CD4-positive, alpha-beta memory T cell (primary cell): ENCODE data around the gene ASB9. TPM values are rescaled to one million over a fixed set of nuclear protein-coding genes. Genes with fewer than 3 reads are reported as not detected.
"Not testable (repeated sequence)": the region's sequence is repeated elsewhere in the genome, so short reads cannot be mapped to it uniquely, and the experiment has no call there.

Experiments
- CTCF ChIA-PET: fragments of 350-600 bp; sonication (Branson Sonifier 250); formaldehyde crosslinking; loops from one replicate; lab custom pipeline; 2021; ENCODE audit warnings: inconsistent platforms; ENCODE audit not compliant: partially characterized antibody; lab: Charles Lee
- POLR2A ChIA-PET: fragments of 350-600 bp; sonication (Branson Sonifier 250); formaldehyde crosslinking; loops from one replicate; lab custom pipeline; 2021; ENCODE audit not compliant: partially characterized antibody; lab: Charles Lee
- DNase-seq, 5 donors: peaks; one replicate each; pipeline versions ENCODE4 v3.0.0 to v3.0.0-alpha.2; 2020 to 2022; ENCODE audit warnings: mixed read lengths in 1 of 5
- H3K27ac ChIP-seq: one replicate; pipeline ENCODE4 v1.7.0; 2013; ENCODE audit warnings: low read depth, low read length
- H3K27me3 ChIP-seq: 2 replicates; pipeline ENCODE4 v1.7.0; 2013; ENCODE audit warnings: mild to moderate bottlenecking, low read length, moderate library complexity; ENCODE audit not compliant: insufficient read depth
- H3K36me3 ChIP-seq: 2 replicates; pipeline ENCODE4 v1.7.0; 2013; ENCODE audit warnings: mild to moderate bottlenecking, low read length, moderate library complexity; ENCODE audit not compliant: insufficient read depth
- H3K4me1 ChIP-seq: 2 replicates; pipeline ENCODE4 v1.7.0; 2013; ENCODE audit warnings: mild to moderate bottlenecking, low read length, moderate library complexity; ENCODE audit not compliant: insufficient read depth
- H3K4me3 ChIP-seq, 2 donors: one replicate each; pipeline ENCODE4 v1.7.0; 2013; ENCODE audit warnings: low read length in 2 of 2, mild to moderate bottlenecking in 1 of 2
- H3K9me3 ChIP-seq, 2 donors: one replicate each; pipeline ENCODE4 v1.7.0; 2013; ENCODE audit warnings: low read length in 2 of 2, control low read depth in 1 of 2; ENCODE audit not compliant: control insufficient read depth in 1 of 2
- H3K27ac Mint-ChIP-seq, 7 donors: one replicate each; pipeline ENCODE4 v1.8.0; 2020 to 2021; ENCODE audit warnings: mixed read lengths in 7 of 7, mild to moderate bottlenecking in 6 of 7, inconsistent platforms in 3 of 7, moderate library complexity in 3 of 7
- H3K27me3 Mint-ChIP-seq, 2 donors: one replicate each; pipeline ENCODE4 v1.8.0; 2020 to 2021; ENCODE audit warnings: mixed read lengths in 2 of 2
- H3K36me3 Mint-ChIP-seq, 2 donors: one replicate each; pipeline ENCODE4 v1.8.0; 2020 to 2021; ENCODE audit warnings: mixed read lengths in 2 of 2, inconsistent platforms in 1 of 2, mild to moderate bottlenecking in 1 of 2
- H3K4me1 Mint-ChIP-seq, 4 donors: one replicate each; pipeline ENCODE4 v1.8.0; 2020 to 2021; ENCODE audit warnings: mixed read lengths in 4 of 4, mild to moderate bottlenecking in 1 of 4
- H3K4me3 Mint-ChIP-seq, 8 donors: one replicate each; pipeline ENCODE4 v1.8.0; 2020 to 2021; ENCODE audit warnings: mixed read lengths in 8 of 8, mild to moderate bottlenecking in 7 of 8, moderate library complexity in 6 of 8, inconsistent platforms in 3 of 8
- H3K9me3 Mint-ChIP-seq, 8 donors: one replicate each; pipeline ENCODE4 v1.8.0; 2020 to 2021; ENCODE audit warnings: mixed read lengths in 8 of 8, mild to moderate bottlenecking in 5 of 8, inconsistent platforms in 3 of 8, moderate library complexity in 1 of 8
- intact Hi-C: fragments of 100-400 bp; cut with micrococcal nuclease; formaldehyde crosslinking; loops from one replicate; pipeline ENCODE4 v1.15.1; 2023
- polyA plus RNA-seq, 2 donors: library from polyadenylated mRNA; unstranded; fragments of 300-500 nt; fragmentation: Illumina TruSeq; gene quantifications; one replicate each; pipeline ENCODE4 v1.2.3, GENCODE V29; 2021
- total RNA-seq, 2 experiments: library from RNA; stranded (reverse); gene quantifications; one replicate each; pipeline ENCODE4 v1.2.3, GENCODE V29; 2021

ASB9 gene
- total and polyA plus RNA-seq, 4 experiments from 2014 or later, result 0.73 TPM; not detected in 3

- POLR2A ChIA-PET, result no interaction called here
- no peak overlapping the region for H3K4me3 Mint-ChIP-seq
- peaks cover 0 to 4% (median 0%) of the 10 kb centered on the region in 8 donors for H3K9me3 Mint-ChIP-seq
- no peak overlapping the region for H3K27ac ChIP-seq
- H3K36me3 Mint-ChIP-seq, result no peaks in the 10 kb centered on the region
- intact Hi-C loops, result no loop called here
- CTCF ChIA-PET, result no interaction called here
- peaks cover 0 to 5% (median 1%) of the 10 kb centered on the region in 4 donors for H3K4me1 Mint-ChIP-seq
- no peak overlapping the region for H3K4me3 ChIP-seq
- H3K27me3 ChIP-seq, result no peaks in the 10 kb centered on the region
- no peaks in the 10 kb centered on the region for H3K27me3 Mint-ChIP-seq
- no peaks in the 10 kb centered on the region for H3K9me3 ChIP-seq
- H3K27ac Mint-ChIP-seq, result no peak overlapping the region
- no peak for DNase-seq
- H3K4me1 ChIP-seq, result no peaks in the 10 kb centered on the region
- H3K36me3 ChIP-seq, result no peaks in the 10 kb centered on the region
Measured at GRCh38 chrX:15274946-15275345, 5.1 kb upstream of the ASB9 start.

GRCh38 chrX:15273275-15273674 is 3.4 kb upstream of the ASB9 start:
- H3K27me3 ChIP-seq, intact Hi-C loops, H3K4me3 Mint-ChIP-seq, H3K36me3 Mint-ChIP-seq, POLR2A ChIA-PET, H3K36me3 ChIP-seq, H3K4me3 ChIP-seq, H3K9me3 ChIP-seq, CTCF ChIA-PET, H3K27me3 Mint-ChIP-seq, DNase-seq, H3K4me1 ChIP-seq, H3K9me3 Mint-ChIP-seq, H3K4me1 Mint-ChIP-seq, H3K27ac ChIP-seq, H3K27ac Mint-ChIP-seq: not testable (repeated sequence)

- Mint-ChIP-seq H3K36me3 (no peaks in the 10 kb centered on the region), H3K9me3 (peaks cover 0 to 4% (median 0%) of the 10 kb centered on the region in 8 donors), H3K27ac (no peak overlapping the region), H3K4me3 (no peak overlapping the region), H3K27me3 (no peaks in the 10 kb centered on the region), H3K4me1 (peaks cover 0 to 10% (median 3%) of the 10 kb centered on the region in 4 donors)
- H3K36me3 ChIP-seq, result no peaks in the 10 kb centered on the region
- POLR2A ChIA-PET, result no interaction called here
- no peak overlapping the region for H3K4me3 ChIP-seq
- intact Hi-C loops, result no loop called here
- DNase-seq, result no peak
- CTCF ChIA-PET, result no interaction called here
- no peak overlapping the region for H3K27ac ChIP-seq
- H3K27me3 ChIP-seq, result no peaks in the 10 kb centered on the region
- H3K4me1 ChIP-seq, result no peaks in the 10 kb centered on the region
- no peaks in the 10 kb centered on the region for H3K9me3 ChIP-seq
Measured at GRCh38 chrX:15271757-15272156, 1.9 kb upstream of the ASB9 start.

GRCh38 chrX:15269120-15269519 is 763 bp downstream of the ASB9 start:
- no peak overlapping the region for H3K27ac ChIP-seq

GRCh38 chrX:15254852-15255251 is 15.0 kb downstream of the ASB9 start:
- H3K27ac Mint-ChIP-seq, result no peak overlapping the region
- no peaks in the 10 kb centered on the region for H3K9me3 ChIP-seq
- no peak overlapping the region for H3K27ac ChIP-seq
- H3K36me3 Mint-ChIP-seq, result no peaks in the 10 kb centered on the region
- H3K27me3 ChIP-seq, result no peaks in the 10 kb centered on the region
- no peak overlapping the region for H3K4me3 ChIP-seq
- peaks cover 0 to 1% of the 10 kb centered on the region in 2 donors for H3K27me3 Mint-ChIP-seq
- no peak for DNase-seq
- H3K36me3 ChIP-seq, result no peaks in the 10 kb centered on the region
- ChIA-PET CTCF (no interaction called here), POLR2A (no interaction called here)
- H3K9me3 Mint-ChIP-seq, result no peaks in the 10 kb centered on the region
- no peaks in the 10 kb centered on the region for H3K4me1 Mint-ChIP-seq
- H3K4me1 ChIP-seq, result no peaks in the 10 kb centered on the region
- intact Hi-C loops, result no loop called here
- no peak overlapping the region for H3K4me3 Mint-ChIP-seq

More at GRCh38 chrX:15269120-15269519, 763 bp downstream of the ASB9 start:
- H3K36me3 Mint-ChIP-seq, result no peaks in the 10 kb centered on the region
- no peak overlapping the region for H3K27ac Mint-ChIP-seq
- Histone ChIP-seq H3K27me3 (no peaks in the 10 kb centered on the region), H3K36me3 (no peaks in the 10 kb centered on the region), H3K9me3 (no peaks in the 10 kb centered on the region), H3K4me3 (no peak overlapping the region), H3K4me1 (no peaks in the 10 kb centered on the region)
- H3K4me3 Mint-ChIP-seq, result no peak overlapping the region
- intact Hi-C loops, result no loop called here
- POLR2A ChIA-PET, result no interaction called here
- H3K27me3 Mint-ChIP-seq, result no peaks in the 10 kb centered on the region
- no peak for DNase-seq
- peaks cover 0 to 4% (median 0%) of the 10 kb centered on the region in 8 donors for H3K9me3 Mint-ChIP-seq
- H3K4me1 Mint-ChIP-seq, result peaks cover 0 to 10% (median 3%) of the 10 kb centered on the region in 4 donors
- CTCF ChIA-PET, result no interaction called here

GRCh38 chrX:15245896-15246295 is 24.0 kb downstream of the ASB9 start:
- no peaks in the 10 kb centered on the region for H3K27me3 ChIP-seq
- ChIA-PET POLR2A (no interaction called here), CTCF (no interaction called here)
- intact Hi-C loops, result no loop called here
- H3K27ac ChIP-seq, result no peak overlapping the region
- Mint-ChIP-seq H3K9me3 (no peaks in the 10 kb centered on the region), H3K27me3 (no peaks in the 10 kb centered on the region), H3K4me1 (peaks cover 0 to 8% (median 2%) of the 10 kb centered on the region in 4 donors), H3K36me3 (no peaks in the 10 kb centered on the region), H3K4me3 (no peak overlapping the region), H3K27ac (no peak overlapping the region)
- H3K4me3 ChIP-seq, result no peak overlapping the region
- H3K4me1 ChIP-seq, result no peaks in the 10 kb centered on the region
- H3K9me3 ChIP-seq, result no peaks in the 10 kb centered on the region
- H3K36me3 ChIP-seq, result no peaks in the 10 kb centered on the region
- DNase-seq, result no peak

GRCh38 chrX:15244421-15244820 is 25.5 kb downstream of the ASB9 start:
- H3K4me3 Mint-ChIP-seq, result no peak overlapping the region
- intact Hi-C loops, result no loop called here
- Histone ChIP-seq H3K9me3 (no peaks in the 10 kb centered on the region), H3K27me3 (no peaks in the 10 kb centered on the region), H3K4me3 (no peak overlapping the region), H3K36me3 (no peaks in the 10 kb centered on the region), H3K27ac (no peak overlapping the region), H3K4me1 (no peaks in the 10 kb centered on the region)
- H3K27ac Mint-ChIP-seq, result no peak overlapping the region
- CTCF ChIA-PET, result interaction anchor here (2.7 kb wide), 1 partner anchor 11 kb away, joined by 10 read pairs; no protein-coding TSS in a partner anchor
- POLR2A ChIA-PET, result no interaction called here
- H3K27me3 Mint-ChIP-seq, result no peaks in the 10 kb centered on the region
- no peaks in the 10 kb centered on the region for H3K36me3 Mint-ChIP-seq
- no peak for DNase-seq
- H3K4me1 Mint-ChIP-seq, result peaks cover 0 to 8% (median 2%) of the 10 kb centered on the region in 4 donors
- H3K9me3 Mint-ChIP-seq, result peaks cover 0 to 2% (median 0%) of the 10 kb centered on the region in 8 donors
